ENCODE data around the gene XPOT. TPM values are rescaled to one million over a fixed set of nuclear protein-coding genes. Genes with fewer than 3 reads are reported as not detected.

Gene XPOT
- total RNA-seq, 1 donor from 2014 or later: 151 TPM

DNA sequence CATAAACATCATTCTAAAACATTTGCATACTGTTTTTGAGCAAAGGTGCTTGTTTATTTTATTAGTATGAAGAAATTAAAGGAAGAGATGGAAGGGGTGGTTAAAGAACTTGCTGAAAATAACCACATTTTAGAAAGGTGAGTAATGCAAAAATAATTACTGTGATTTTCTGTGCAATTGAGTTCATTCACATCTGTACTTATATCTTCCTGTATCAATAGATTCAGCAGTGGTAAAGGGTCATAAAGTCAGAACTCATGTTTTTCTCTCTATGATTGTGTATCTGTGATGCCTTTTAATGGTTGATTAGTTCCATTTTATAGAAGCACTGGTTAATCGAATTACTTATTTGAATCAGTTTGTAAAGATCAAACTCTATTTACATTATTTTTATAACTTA, 93.7 kb downstream of the XPOT start:
- Histone ChIP-seq H3K4me3 (ENCODE audit: low read depth, low read length) (no peak overlapping the region), H3K36me3 (ENCODE audit: control insufficient read depth, insufficient read depth, low read length) (peaks cover 2% of the 10 kb centered on the region), H3K27me3 (ENCODE audit: control insufficient read depth, insufficient read depth, low read length) (no peaks in the 10 kb centered on the region)
- TF ChIP-seq, protein P1, sequence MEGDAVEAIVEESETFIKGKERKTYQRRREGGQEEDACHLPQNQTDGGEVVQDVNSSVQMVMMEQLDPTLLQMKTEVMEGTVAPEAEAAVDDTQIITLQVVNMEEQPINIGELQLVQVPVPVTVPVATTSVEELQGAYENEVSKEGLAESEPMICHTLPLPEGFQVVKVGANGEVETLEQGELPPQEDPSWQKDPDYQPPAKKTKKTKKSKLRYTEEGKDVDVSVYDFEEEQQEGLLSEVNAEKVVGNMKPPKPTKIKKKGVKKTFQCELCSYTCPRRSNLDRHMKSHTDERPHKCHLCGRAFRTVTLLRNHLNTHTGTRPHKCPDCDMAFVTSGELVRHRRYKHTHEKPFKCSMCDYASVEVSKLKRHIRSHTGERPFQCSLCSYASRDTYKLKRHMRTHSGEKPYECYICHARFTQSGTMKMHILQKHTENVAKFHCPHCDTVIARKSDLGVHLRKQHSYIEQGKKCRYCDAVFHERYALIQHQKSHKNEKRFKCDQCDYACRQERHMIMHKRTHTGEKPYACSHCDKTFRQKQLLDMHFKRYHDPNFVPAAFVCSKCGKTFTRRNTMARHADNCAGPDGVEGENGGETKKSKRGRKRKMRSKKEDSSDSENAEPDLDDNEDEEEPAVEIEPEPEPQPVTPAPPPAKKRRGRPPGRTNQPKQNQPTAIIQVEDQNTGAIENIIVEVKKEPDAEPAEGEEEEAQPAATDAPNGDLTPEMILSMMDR (IDR thresholded peaks at IDR 0.05; ENCODE audit: insufficient read depth, low read length, severe bottlenecking): no peak
- DNase-seq (ENCODE audit: low read depth) (no peak), FAIRE-seq (no peak)

DNA sequence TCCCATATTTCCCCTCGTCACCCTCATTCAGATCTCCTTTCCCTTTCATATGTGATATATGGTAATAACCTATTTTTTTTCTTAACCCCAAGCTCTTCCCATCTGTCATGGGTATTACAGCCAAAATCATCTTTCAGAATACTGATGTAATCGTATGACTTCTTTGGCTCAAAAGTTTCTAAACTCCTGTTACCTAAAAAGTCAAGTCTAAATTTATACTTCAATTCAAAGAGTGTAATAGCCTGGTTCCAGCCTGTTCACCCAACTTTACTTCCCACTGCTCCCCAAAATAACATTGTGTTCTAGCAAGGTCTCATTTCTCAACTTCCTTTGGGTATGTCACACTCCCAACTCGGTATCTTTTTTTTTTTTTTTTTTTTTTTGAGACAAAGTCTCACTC, 96.2 kb downstream of the XPOT start:
- TF ChIP-seq, protein P1 (IDR thresholded peaks at IDR 0.05; ENCODE audit: insufficient read depth, low read length, severe bottlenecking): no peak
- Histone ChIP-seq H3K4me3 (ENCODE audit: low read depth, low read length) (no peak overlapping the region), H3K36me3 (ENCODE audit: control insufficient read depth, insufficient read depth, low read length) (peaks cover under 1% of the 10 kb centered on the region), H3K27me3 (ENCODE audit: control insufficient read depth, insufficient read depth, low read length) (no peaks in the 10 kb centered on the region)
- no peak for DNase-seq (ENCODE audit: low read depth)
- no peak for FAIRE-seq

Other genes with a start within 250 kb of the XPOT start
- gene KICS2, start 182.1 kb upstream of the XPOT start, total RNA-seq: 6.7 and 9.0 TPM in 2 replicates
- 1.1 and 2.0 TPM in 2 replicates for gene C12orf56, start 13.6 kb upstream of the XPOT start, total RNA-seq
- 19.8 and 20.0 TPM in 2 replicates for gene TBK1, start 47.7 kb downstream of the XPOT start, total RNA-seq
- gene RASSF3, start 206.1 kb downstream of the XPOT start, total RNA-seq: 8.7 and 9.7 TPM in 2 replicates

All from bronchial epithelial cell (primary cell).